Upper lobe of left lung (tissue), 4 donors: ENCODE results near the gene KCNMA1.

Experiments
- CTCF ChIP-seq, 6 experiments: fragments of 450-650 bp in 4 of 6; fragments of 200-600 bp in 2 of 6; sonication (generic) in 2 of 6; IDR thresholded peaks; one replicate each; pipeline ENCODE4 v1.5.1; 2016 to 2019; ENCODE audit warnings: antibody characterized with exemption in 6 of 6
- POLR2A ChIP-seq, 4 donors: fragments of 450-650 bp; IDR thresholded peaks; one replicate each; pipeline ENCODE4 v1.5.1; 2016 to 2017; ENCODE audit warnings: antibody characterized with exemption in 4 of 4, mild to moderate bottlenecking in 2 of 4

GRCh38 chr10:77131214-77131613 is 506.4 kb downstream of the KCNMA1 start:
- TF ChIP-seq POLR2A (IDR thresholded peaks at IDR 0.05) (no peak), CTCF (IDR thresholded peaks at IDR 0.05) (no peak)
